ENCODE results near the gene ACTR3C. TPM values are rescaled to one million over a fixed set of nuclear protein-coding genes. Genes with fewer than 3 reads are reported as not detected.

ACTR3C gene
- total and polyA plus RNA-seq, 2 donors from 2014 or later, result 15.8 to 31.6 TPM

DNA sequence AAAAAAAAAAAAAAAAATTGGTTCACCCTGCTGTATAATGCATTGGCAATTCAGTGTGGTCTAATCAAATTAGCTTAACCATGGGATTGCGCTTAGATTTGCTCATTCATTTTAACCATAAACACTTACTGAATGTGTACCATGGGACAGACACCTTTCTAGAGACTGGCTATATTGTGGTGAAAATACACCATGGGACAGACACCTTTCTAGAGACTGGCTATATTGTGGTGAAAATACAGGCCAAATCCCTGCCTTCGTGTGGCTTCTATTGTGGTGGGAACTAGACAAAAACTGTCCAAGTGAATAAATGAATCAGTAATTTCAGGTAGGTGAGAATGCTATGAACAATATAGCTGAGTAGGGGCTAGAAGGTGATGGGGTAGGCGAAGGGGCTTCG is 35.1 kb upstream of the ACTR3C start:
- Histone ChIP-seq H3K27me3 (ENCODE audit: control insufficient read depth, insufficient read depth, low read length) (no peaks in the 10 kb centered on the region), H3K9ac (ENCODE audit: low read length in 3 of 3) (no peak overlapping the region), H3K36me3 (ENCODE audit: control insufficient read depth in 2 of 3, insufficient read depth in 3 of 3, low read length in 3 of 3) (no peaks in the 10 kb centered on the region), H3K4me1 (ENCODE audit: control insufficient read depth in 2 of 3, insufficient read depth in 2 of 3, low read depth in 1 of 3, low read length in 3 of 3) (no peaks in the 10 kb centered on the region), H3K4me3 (ENCODE audit: low read length in 3 of 3) (no peak overlapping the region), H3K27ac (ENCODE audit: low read depth in 2 of 2, low read length in 2 of 2) (no peak overlapping the region), H3K9me3 (ENCODE audit: control insufficient read depth in 2 of 3, insufficient read depth in 1 of 3, low read length in 3 of 3) (no peaks in the 10 kb centered on the region)
- intact Hi-C loops (cut with DNase I), result no loop called here
- TF ChIP-seq, protein P1, sequence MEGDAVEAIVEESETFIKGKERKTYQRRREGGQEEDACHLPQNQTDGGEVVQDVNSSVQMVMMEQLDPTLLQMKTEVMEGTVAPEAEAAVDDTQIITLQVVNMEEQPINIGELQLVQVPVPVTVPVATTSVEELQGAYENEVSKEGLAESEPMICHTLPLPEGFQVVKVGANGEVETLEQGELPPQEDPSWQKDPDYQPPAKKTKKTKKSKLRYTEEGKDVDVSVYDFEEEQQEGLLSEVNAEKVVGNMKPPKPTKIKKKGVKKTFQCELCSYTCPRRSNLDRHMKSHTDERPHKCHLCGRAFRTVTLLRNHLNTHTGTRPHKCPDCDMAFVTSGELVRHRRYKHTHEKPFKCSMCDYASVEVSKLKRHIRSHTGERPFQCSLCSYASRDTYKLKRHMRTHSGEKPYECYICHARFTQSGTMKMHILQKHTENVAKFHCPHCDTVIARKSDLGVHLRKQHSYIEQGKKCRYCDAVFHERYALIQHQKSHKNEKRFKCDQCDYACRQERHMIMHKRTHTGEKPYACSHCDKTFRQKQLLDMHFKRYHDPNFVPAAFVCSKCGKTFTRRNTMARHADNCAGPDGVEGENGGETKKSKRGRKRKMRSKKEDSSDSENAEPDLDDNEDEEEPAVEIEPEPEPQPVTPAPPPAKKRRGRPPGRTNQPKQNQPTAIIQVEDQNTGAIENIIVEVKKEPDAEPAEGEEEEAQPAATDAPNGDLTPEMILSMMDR (IDR thresholded peaks at IDR 0.05; ENCODE audit: borderline replicate concordance, extremely low read depth, insufficient read depth), result no peak
- DNase-seq (no peak), FAIRE-seq (no peak)

GRCh38 chr7:150357771-150358427 is 34.6 kb upstream of the ACTR3C start:
- TF ChIP-seq, protein P1 (IDR thresholded peaks at IDR 0.05; ENCODE audit: borderline replicate concordance, extremely low read depth, insufficient read depth), result no peak
- no peak for FAIRE-seq
- no peaks in the 10 kb centered on the region for H3K4me1 ChIP-seq (ENCODE audit: control insufficient read depth in 2 of 3, insufficient read depth in 2 of 3, low read depth in 1 of 3, low read length in 3 of 3)
- H3K9ac ChIP-seq (ENCODE audit: low read length in 3 of 3), result no peak overlapping the region
- no peaks in the 10 kb centered on the region for H3K9me3 ChIP-seq (ENCODE audit: control insufficient read depth in 2 of 3, insufficient read depth in 1 of 3, low read length in 3 of 3)
- intact Hi-C loops (cut with DNase I), result no loop called here
- H3K27ac ChIP-seq (ENCODE audit: low read depth in 2 of 2, low read length in 2 of 2), result no peak overlapping the region
- DNase-seq, result no peak
- H3K4me3 ChIP-seq (ENCODE audit: low read length in 3 of 3), result no peak overlapping the region
- no peaks in the 10 kb centered on the region for H3K36me3 ChIP-seq (ENCODE audit: control insufficient read depth in 2 of 3, insufficient read depth in 3 of 3, low read length in 3 of 3)
- no peaks in the 10 kb centered on the region for H3K27me3 ChIP-seq (ENCODE audit: control insufficient read depth, insufficient read depth, low read length)

DNA sequence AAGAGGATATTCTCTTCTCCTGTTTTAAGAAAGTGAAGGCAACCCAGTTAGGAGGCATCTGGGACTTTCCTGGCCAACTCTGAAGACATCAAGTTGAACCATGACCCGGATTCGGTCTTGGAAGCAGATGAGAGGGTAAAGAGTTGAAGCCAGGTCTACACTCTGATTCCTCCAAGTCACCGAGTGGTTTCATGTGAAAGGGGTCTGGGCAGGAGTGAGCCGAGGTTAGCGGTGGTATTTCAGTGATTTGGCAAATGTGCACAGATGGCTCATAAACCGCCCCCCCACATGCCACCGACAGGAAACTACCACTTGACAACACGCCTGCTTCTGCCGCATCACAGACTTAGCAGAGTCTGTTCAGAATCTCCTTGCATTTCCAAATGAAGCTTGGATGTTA is 33.9 kb upstream of the ACTR3C start:
- FAIRE-seq (no peak), DNase-seq (no peak)
- Histone ChIP-seq H3K27me3 (ENCODE audit: control insufficient read depth, insufficient read depth, low read length) (no peaks in the 10 kb centered on the region), H3K27ac (ENCODE audit: low read depth in 2 of 2, low read length in 2 of 2) (no peak overlapping the region), H3K9ac (ENCODE audit: low read length in 3 of 3) (no peak overlapping the region), H3K9me3 (ENCODE audit: control insufficient read depth in 2 of 3, insufficient read depth in 1 of 3, low read length in 3 of 3) (no peaks in the 10 kb centered on the region), H3K36me3 (ENCODE audit: control insufficient read depth in 2 of 3, insufficient read depth in 3 of 3, low read length in 3 of 3) (no peaks in the 10 kb centered on the region), H3K4me1 (ENCODE audit: control insufficient read depth in 2 of 3, insufficient read depth in 2 of 3, low read depth in 1 of 3, low read length in 3 of 3) (no peaks in the 10 kb centered on the region), H3K4me3 (ENCODE audit: low read length in 3 of 3) (no peak overlapping the region)
- intact Hi-C loops (cut with DNase I), result no loop called here
- TF ChIP-seq, protein P1 (IDR thresholded peaks at IDR 0.05; ENCODE audit: borderline replicate concordance, extremely low read depth, insufficient read depth), result no peak
